ENCODE results near the gene DDR1.
A peak's percentile ranks its signal among the peaks of the same experiment; 100 is the strongest.
"Not testable (repeated sequence)": the region's sequence is repeated elsewhere in the genome, so short reads cannot be mapped to it uniquely, and the experiment has no call there.

Gene DDR1

DNA sequence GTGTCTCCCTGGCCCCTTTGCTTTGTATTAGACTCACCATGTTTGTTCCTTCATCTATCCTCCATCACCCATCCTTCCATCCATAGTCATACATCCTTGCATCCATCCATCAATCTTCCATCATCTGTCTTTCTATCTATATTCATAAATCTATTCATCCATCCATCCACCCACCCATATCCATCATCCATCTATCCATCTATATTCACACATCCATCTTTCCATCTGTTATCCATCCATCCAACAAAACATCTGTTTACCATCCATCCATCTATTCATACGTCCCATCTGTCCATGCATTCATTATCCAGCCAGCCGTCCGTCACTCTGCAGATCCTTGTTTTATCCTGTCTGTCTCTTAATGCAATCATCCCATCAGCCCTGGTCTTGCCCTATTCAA lies 10.6 kb downstream of the DDR1 start:
- DNase-seq (ENCODE audit: low spot score), result no peak

GRCh38 chr6:30895343-30895742 lies 11.0 kb downstream of the DDR1 start:
- DNase-seq (ENCODE audit: low spot score), result no peak

GRCh38 chr6:30896541-30896940 lies 12.2 kb downstream of the DDR1 start:
- no peak for DNase-seq (ENCODE audit: low spot score)

- no peak for DNase-seq (ENCODE audit: low spot score)
Measured at GRCh38 chr6:30897882-30898281, 13.6 kb downstream of the DDR1 start.

- no peak for DNase-seq (ENCODE audit: low spot score)
Measured at GRCh38 chr6:30898750-30899360, 14.5 kb downstream of the DDR1 start.

- DNase-seq (ENCODE audit: low spot score), result no peak
Measured at GRCh38 chr6:30900863-30901417, 16.6 kb downstream of the DDR1 start.

- no peak for DNase-seq (ENCODE audit: low spot score)
Measured at GRCh38 chr6:30901436-30901835, 17.1 kb downstream of the DDR1 start.

DNA sequence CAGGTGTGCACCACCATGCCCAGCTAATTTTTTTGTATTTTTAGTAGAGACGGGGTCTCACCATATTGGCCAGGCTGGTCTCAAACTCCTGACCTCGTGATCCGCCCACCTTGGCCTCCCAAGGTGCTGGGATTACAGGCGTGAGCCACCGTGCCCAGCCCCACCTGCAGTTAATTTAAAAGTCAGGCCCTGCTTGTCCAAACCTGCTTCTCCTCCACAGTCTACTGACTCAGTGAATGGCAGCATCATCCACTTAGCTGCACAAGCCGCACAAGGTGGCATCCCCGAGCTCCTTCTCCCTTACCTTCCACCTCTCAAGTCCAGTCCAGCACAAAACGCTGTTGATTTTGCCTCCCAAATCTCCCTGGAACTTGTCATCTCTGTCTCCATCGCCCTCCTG lies 17.9 kb downstream of the DDR1 start:
- not testable (repeated sequence) for DNase-seq (ENCODE audit: low spot score)

DNA sequence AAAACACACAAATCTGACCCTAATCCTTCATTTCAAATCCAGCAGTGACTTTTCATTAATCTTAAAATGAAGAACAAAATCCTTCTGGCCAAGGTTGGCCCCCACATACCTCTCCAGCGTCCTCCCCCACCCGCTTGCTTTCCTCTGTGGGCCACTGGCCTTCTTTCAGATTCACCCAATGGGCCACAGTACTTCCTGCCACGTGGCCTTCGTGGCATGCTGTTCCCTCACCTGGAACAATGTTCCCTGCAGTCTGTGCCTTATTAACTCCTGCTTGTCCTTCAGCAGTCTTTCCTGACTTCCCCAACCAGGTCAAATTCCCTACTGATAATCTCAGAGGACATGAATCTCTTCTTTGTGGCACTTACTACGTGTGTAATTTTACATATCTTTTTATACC lies 18.4 kb downstream of the DDR1 start:
- no peak for DNase-seq (ENCODE audit: low spot score)

DNA sequence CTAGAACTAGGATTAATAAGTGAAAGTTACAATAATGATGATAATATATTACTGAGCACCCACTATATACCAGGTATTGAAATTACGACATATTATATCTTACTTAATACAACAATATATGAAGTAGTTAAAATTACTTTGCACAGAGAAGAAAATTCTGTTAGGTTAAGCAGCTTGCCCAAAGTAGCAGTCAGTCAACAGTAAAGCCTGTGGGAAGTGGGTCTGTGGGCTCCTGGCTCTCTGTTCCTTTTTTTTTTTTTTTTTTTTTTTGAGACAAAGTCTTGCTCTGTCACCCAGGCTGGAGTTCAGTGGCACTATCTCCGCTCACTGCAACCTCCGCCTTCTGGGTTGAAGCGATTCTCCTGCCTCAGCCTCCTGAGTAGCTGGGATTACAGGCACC lies 18.9 kb downstream of the DDR1 start:
- DNase-seq (ENCODE audit: low spot score), result no peak

DNA sequence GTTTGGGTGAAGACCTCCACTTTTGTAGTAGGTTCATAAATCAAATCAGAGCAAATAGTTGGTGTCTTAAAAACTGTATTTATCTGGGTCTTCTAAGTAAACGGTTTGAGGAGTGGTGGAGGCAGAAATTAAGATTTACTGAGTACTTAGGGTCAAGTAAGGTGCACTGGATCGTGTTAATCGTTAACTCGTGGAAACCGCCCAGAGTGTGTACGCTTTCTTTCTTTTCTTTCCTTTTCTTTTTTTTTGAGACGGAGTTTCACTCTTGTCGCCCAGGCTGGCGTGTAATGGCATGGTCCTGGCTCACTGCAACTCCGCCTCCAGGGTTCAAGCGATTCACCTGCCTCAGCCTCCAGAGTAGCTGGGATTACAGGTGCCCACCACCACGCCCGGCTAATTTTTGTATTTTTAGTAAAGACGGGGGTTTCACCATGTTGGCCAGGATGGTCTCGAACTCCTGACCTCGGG lies 23.0 kb downstream of the DDR1 start:
- not testable (repeated sequence) for DNase-seq (ENCODE audit: low spot score)

- DNase-seq (ENCODE audit: low spot score), result peak; percentile 95
Measured at GRCh38 chr6:30907758-30908591, 23.7 kb downstream of the DDR1 start, which contains the start of gene GTF2H4. GTF2H4 (plus strand) TSS chr6:30908207.

GRCh38 chr6:30908700-30909099 lies 24.4 kb downstream of the DDR1 start:
- DNase-seq (ENCODE audit: low spot score), result no peak

DNA sequence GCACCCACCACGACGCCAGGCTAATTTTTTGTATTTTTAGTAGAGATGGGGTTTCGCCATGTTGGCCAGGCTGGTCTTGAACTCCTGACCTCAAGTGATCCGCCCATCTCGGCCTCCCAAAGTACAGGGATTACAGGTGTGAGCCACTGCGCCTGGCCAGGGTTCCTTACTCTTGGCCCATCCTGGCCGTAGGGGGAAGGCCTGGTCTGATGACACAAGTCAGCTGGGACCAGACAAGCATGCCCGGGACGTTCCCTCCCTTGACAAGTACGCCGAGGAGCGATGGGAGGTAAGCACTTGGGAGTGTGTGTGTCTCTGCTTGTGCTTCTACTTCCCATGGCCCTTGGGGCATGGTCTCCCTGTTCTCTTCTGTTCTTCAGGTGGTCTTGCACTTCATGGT lies 26.2 kb downstream of the DDR1 start:
- not testable (repeated sequence) for DNase-seq (ENCODE audit: low spot score)

GRCh38 chr6:30912746-30913520 lies 28.6 kb downstream of the DDR1 start:
- no peak for DNase-seq (ENCODE audit: low spot score)

GRCh38 chr6:30913721-30914075 lies 29.4 kb downstream of the DDR1 start:
- DNase-seq (ENCODE audit: low spot score), result no peak

DNA sequence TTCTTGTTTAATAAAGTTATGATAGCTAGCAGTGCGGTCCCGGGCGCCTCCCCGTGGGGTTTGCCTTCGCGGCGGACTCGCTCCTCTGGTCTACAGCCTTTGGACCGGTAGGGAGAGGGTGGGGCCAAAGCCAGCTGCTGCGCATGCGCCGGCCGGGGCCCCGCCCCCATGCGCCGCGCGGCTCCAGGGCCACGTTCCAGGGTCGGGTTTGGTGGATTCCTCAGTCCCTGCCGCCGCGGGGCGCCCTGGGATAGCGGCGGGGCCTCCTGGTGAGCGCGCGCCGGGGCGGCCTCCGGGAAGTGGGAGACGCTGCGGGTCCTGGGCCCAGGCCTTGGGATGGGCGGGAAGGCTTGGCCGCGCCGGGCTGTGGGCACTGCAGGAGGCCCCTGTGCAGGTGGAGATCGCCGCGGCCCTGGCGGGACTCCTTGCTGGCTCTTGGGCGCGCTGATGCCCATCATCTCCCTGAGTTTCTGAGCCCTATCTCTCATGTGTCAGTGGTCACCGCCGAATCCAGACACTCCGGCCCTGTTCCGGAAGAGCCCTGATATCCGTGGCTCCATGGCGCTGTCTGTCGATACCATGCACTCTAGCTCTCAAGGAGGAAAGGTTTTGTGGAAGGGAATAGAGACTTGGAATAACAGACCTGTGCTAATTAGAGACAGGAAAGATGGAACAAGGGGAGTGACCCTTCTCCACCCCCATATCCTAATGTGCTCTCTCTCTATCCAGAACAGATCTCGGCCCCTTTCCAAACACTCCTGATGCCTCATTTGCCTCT lies 29.9 kb downstream of the DDR1 start, which contains the start of gene VARS2:
TSS of gene VARS2 (plus strand) at position 163 of the 778 bp plus-strand sequence. CDS start at position 762, 599 bp downstream.
- peak; percentile 90 for DNase-seq (ENCODE audit: low spot score)

GRCh38 chr6:30914854-30915590 lies 30.7 kb downstream of the DDR1 start:
- DNase-seq (ENCODE audit: low spot score), result no peak

DNA sequence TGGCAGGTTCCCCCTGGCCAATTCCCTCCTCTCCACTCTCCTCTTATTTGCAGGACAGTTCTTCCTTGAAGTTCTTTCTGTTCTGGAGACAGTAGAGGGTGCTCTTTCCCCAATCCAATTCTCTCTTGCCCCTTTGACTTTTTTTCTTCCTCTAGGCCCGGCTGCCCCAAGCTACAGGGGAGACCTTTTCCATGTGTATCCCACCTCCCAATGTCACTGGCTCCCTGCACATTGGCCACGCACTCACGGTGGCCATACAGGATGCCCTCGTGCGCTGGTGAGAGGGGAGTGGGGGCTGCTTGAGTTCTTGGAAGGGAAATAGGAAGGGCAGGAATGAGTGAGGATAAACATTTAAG lies 31.2 kb downstream of the DDR1 start:
- peak; percentile 52 for DNase-seq (ENCODE audit: low spot score)

DNA sequence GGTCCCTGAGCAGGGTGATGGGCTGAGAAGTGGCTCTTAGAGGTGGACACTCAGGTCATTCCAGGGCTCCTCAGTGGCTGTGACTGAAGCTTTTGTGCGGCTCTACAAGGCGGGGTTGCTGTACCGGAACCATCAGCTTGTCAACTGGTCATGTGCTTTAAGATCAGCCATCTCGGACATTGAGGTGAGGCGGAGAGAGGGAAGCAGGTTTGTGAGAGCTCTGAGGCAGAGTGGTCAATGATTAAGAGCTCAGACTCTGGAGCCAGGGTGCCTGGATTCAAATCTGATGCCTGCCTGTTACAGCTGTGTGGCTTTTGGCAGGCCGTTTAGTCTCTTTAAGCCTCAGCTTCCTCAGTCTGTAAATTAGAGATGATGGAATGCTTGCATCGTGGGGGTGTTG lies 32.7 kb downstream of the DDR1 start:
- no peak for DNase-seq (ENCODE audit: low spot score)

- DNase-seq (ENCODE audit: low spot score), result no peak
Measured at GRCh38 chr6:30917487-30917886, 33.2 kb downstream of the DDR1 start.

Measured in kidney capillary endothelial cell (primary cell).